MG63 (cell line): ENCODE measurements around the gene DOP1B. TPM values are rescaled to one million over a fixed set of nuclear protein-coding genes. Genes with fewer than 3 reads are reported as not detected.
"Not testable (repeated sequence)": the region's sequence is repeated elsewhere in the genome, so short reads cannot be mapped to it uniquely, and the experiment has no call there.

Experiments used
- DNase-seq: peaks from one replicate; pipeline ENCODE4 v3.0.0-alpha.2; 2020
- H3K27me3 ChIP-seq: fragments of 250-450 bp; sonication (Bioruptor Pico); 2 replicates; pipeline ENCODE4 v1.5.1; 2020; ENCODE audit warnings: mild to moderate bottlenecking, moderate library complexity
- H3K36me3 ChIP-seq: fragments of 250-450 bp; sonication (Bioruptor Pico); 2 replicates; pipeline ENCODE4 v1.5.1; 2020; ENCODE audit warnings: mild to moderate bottlenecking, moderate library complexity
- H3K4me3 ChIP-seq: fragments of 250-450 bp; sonication (Bioruptor Pico); 2 replicates; pipeline ENCODE4 v1.5.1; 2020; ENCODE audit warnings: mild to moderate bottlenecking, moderate library complexity
- H3K9me3 ChIP-seq: fragments of 250-450 bp; sonication (Bioruptor Pico); 2 replicates; pipeline ENCODE4 v1.5.1; 2020; ENCODE audit warnings: mild to moderate bottlenecking, moderate library complexity
- total RNA-seq: library from RNA; depleted of rRNA; stranded (reverse); fragments of >200 nt; shearing (Covaris generic); gene quantifications from 2 replicates; pipeline ENCODE4 v1.2.3, GENCODE V29; 2014; ENCODE audit warnings: low replicate concordance

The DOP1B gene
- total RNA-seq, 1 experiment from 2014 or later = 4.7 TPM

- H3K9me3 ChIP-seq = no peaks in the 10 kb centered on the region
- no peaks in the 10 kb centered on the region for H3K36me3 ChIP-seq
- H3K4me3 ChIP-seq = no peak overlapping the region
- no peak for DNase-seq
- no peaks in the 10 kb centered on the region for H3K27me3 ChIP-seq
Measured at GRCh38 chr21:36184545-36184944, 27.9 kb downstream of the DOP1B start.

GRCh38 chr21:36185523-36185922 is 28.9 kb downstream of the DOP1B start:
- DNase-seq = no peak
- no peak overlapping the region for H3K4me3 ChIP-seq
- H3K9me3 ChIP-seq = no peaks in the 10 kb centered on the region
- no peaks in the 10 kb centered on the region for H3K27me3 ChIP-seq
- H3K36me3 ChIP-seq = no peaks in the 10 kb centered on the region

GRCh38 chr21:36186081-36186480 is 29.5 kb downstream of the DOP1B start:
- no peaks in the 10 kb centered on the region for H3K27me3 ChIP-seq
- no peaks in the 10 kb centered on the region for H3K9me3 ChIP-seq
- no peaks in the 10 kb centered on the region for H3K36me3 ChIP-seq
- no peak overlapping the region for H3K4me3 ChIP-seq
- no peak for DNase-seq

- Histone ChIP-seq H3K9me3 (no peaks in the 10 kb centered on the region), H3K27me3 (no peaks in the 10 kb centered on the region), H3K4me3 (no peak overlapping the region), H3K36me3 (no peaks in the 10 kb centered on the region)
- DNase-seq = no peak
Measured at GRCh38 chr21:36186506-36187399, 30.1 kb downstream of the DOP1B start.

- no peak for DNase-seq
- no peak overlapping the region for H3K4me3 ChIP-seq
- H3K36me3 ChIP-seq = no peaks in the 10 kb centered on the region
- no peaks in the 10 kb centered on the region for H3K27me3 ChIP-seq
- no peaks in the 10 kb centered on the region for H3K9me3 ChIP-seq
Measured at GRCh38 chr21:36188081-36188681, 31.6 kb downstream of the DOP1B start.

GRCh38 chr21:36188937-36189336 is 32.3 kb downstream of the DOP1B start:
- H3K36me3 ChIP-seq = no peaks in the 10 kb centered on the region
- H3K27me3 ChIP-seq = no peaks in the 10 kb centered on the region
- H3K4me3 ChIP-seq = no peak overlapping the region
- H3K9me3 ChIP-seq = no peaks in the 10 kb centered on the region
- DNase-seq = no peak

GRCh38 chr21:36190736-36191135 is 34.1 kb downstream of the DOP1B start:
- H3K4me3 ChIP-seq = no peak overlapping the region
- DNase-seq = no peak
- no peaks in the 10 kb centered on the region for H3K27me3 ChIP-seq
- H3K36me3 ChIP-seq = no peaks in the 10 kb centered on the region
- H3K9me3 ChIP-seq = no peaks in the 10 kb centered on the region; the same call in 1 of the 2 replicates

- H3K4me3 ChIP-seq = no peak overlapping the region
- H3K36me3 ChIP-seq = no peaks in the 10 kb centered on the region
- no peaks in the 10 kb centered on the region for H3K27me3 ChIP-seq
- H3K9me3 ChIP-seq = no peaks in the 10 kb centered on the region; the same call in 1 of the 2 replicates
- DNase-seq = no peak
Measured at GRCh38 chr21:36193200-36193599, 36.6 kb downstream of the DOP1B start.

GRCh38 chr21:36194024-36194423 is 37.4 kb downstream of the DOP1B start:
- no peaks in the 10 kb centered on the region for H3K36me3 ChIP-seq
- DNase-seq = no peak
- no peaks in the 10 kb centered on the region for H3K27me3 ChIP-seq
- no peak overlapping the region for H3K4me3 ChIP-seq
- no peaks in the 10 kb centered on the region; the same call in 1 of the 2 replicates for H3K9me3 ChIP-seq

- no peaks in the 10 kb centered on the region for H3K27me3 ChIP-seq
- no peaks in the 10 kb centered on the region; the same call in 1 of the 2 replicates for H3K9me3 ChIP-seq
- no peaks in the 10 kb centered on the region for H3K36me3 ChIP-seq
- no peak overlapping the region for H3K4me3 ChIP-seq
- DNase-seq = no peak
Measured at GRCh38 chr21:36195613-36196012, 39.0 kb downstream of the DOP1B start.

- Histone ChIP-seq H3K27me3 (no peaks in the 10 kb centered on the region), H3K4me3 (no peak overlapping the region)
- no peak for DNase-seq
Measured at GRCh38 chr21:36199021-36199420, 42.4 kb downstream of the DOP1B start.

GRCh38 chr21:36199575-36199974 is 43.0 kb downstream of the DOP1B start:
- not testable (repeated sequence) for H3K27me3 ChIP-seq, H3K36me3 ChIP-seq, H3K4me3 ChIP-seq, H3K9me3 ChIP-seq, DNase-seq

More at GRCh38 chr21:36199021-36199420, 42.4 kb downstream of the DOP1B start:
- Histone ChIP-seq H3K9me3 (no peaks in the 10 kb centered on the region; the same call in 1 of the 2 replicates), H3K36me3 (no peaks in the 10 kb centered on the region; the same call in 1 of the 2 replicates)

- H3K9me3 ChIP-seq = no peaks in the 10 kb centered on the region; the same call in 1 of the 2 replicates
- DNase-seq = no peak
- no peaks in the 10 kb centered on the region for H3K27me3 ChIP-seq
- H3K36me3 ChIP-seq = no peaks in the 10 kb centered on the region; the same call in 1 of the 2 replicates
- no peak overlapping the region for H3K4me3 ChIP-seq
Measured at GRCh38 chr21:36200081-36200561, 43.5 kb downstream of the DOP1B start.

- no peak overlapping the region for H3K4me3 ChIP-seq
- H3K27me3 ChIP-seq = no peaks in the 10 kb centered on the region
- peak; percentile 54 for DNase-seq
- H3K9me3 ChIP-seq = no peaks in the 10 kb centered on the region
- no peaks in the 10 kb centered on the region; the same call in 1 of the 2 replicates for H3K36me3 ChIP-seq
Measured at GRCh38 chr21:36202726-36203602, 46.3 kb downstream of the DOP1B start.

- DNase-seq = peak; percentile 85
- Histone ChIP-seq H3K4me3 (no peak overlapping the region), H3K36me3 (no peaks in the 10 kb centered on the region; the same call in 1 of the 2 replicates), H3K27me3 (no peaks in the 10 kb centered on the region), H3K9me3 (no peaks in the 10 kb centered on the region)
Measured at GRCh38 chr21:36203603-36203889, 46.9 kb downstream of the DOP1B start.

- no peaks in the 10 kb centered on the region for H3K27me3 ChIP-seq
- DNase-seq = no peak
- H3K4me3 ChIP-seq = no peak overlapping the region
- H3K36me3 ChIP-seq = no peaks in the 10 kb centered on the region; the same call in 1 of the 2 replicates
- no peaks in the 10 kb centered on the region for H3K9me3 ChIP-seq
Measured at GRCh38 chr21:36204980-36205379, 48.4 kb downstream of the DOP1B start.

- Histone ChIP-seq H3K9me3 (no peaks in the 10 kb centered on the region), H3K4me3 (no peak overlapping the region), H3K36me3 (no peaks in the 10 kb centered on the region; the same call in 1 of the 2 replicates), H3K27me3 (no peaks in the 10 kb centered on the region)
- DNase-seq = no peak
Measured at GRCh38 chr21:36205962-36206361, 49.3 kb downstream of the DOP1B start.
